GM12878 (cell line): Measurements from ENCODE around the gene PDCD1LG2. TPM values are rescaled to one million over a fixed set of nuclear protein-coding genes. Genes with fewer than 3 reads are reported as not detected.

ENCODE experiments used
- ATAC-seq: fragments of 200-7000 bp; cut with Tn5 transposase; 3 replicates; pipeline ENCODE4 v1.9.1; 2020; ENCODE audit warnings: mild to moderate bottlenecking, moderate library complexity
- BruUV-seq: library from RNA; stranded (reverse); fragments of 400-500 nt; replicated peaks from 2 replicates; lab custom pipeline; 2021; lab: Mats Ljungman, UMichigan
- CTCF ChIA-PET: fragments of 300-600 bp; sonication (Branson Sonifier 250); formaldehyde crosslinking; extraction: SDS; loops from one replicate; lab custom pipeline; 2021; ENCODE audit warnings: inconsistent platforms; lab: Yijun Ruan, JAX
- POLR2A ChIA-PET: fragments of 350-600 bp; formaldehyde crosslinking; extraction: SDS; loops from one replicate; lab custom pipeline; 2021; ENCODE audit warnings: inconsistent platforms; lab: Charles Lee
- RAD21 ChIA-PET: fragments of 300-600 bp; sonication (Branson Sonifier 250); formaldehyde crosslinking; loops from one replicate; lab custom pipeline; 2023; ENCODE audit warnings: antibody characterized with exemption; ENCODE audit not compliant: unreplicated experiment; lab: Charles Lee
- SMC1A ChIA-PET: fragments of 300-600 bp; sonication (Branson Sonifier 250); formaldehyde crosslinking; loops from one replicate; lab custom pipeline; 2023; ENCODE audit not compliant: unreplicated experiment, uncharacterized antibody; lab: Charles Lee
- DNase-seq: peaks from one replicate; pipeline ENCODE4 v3.0.0-alpha.2; 2011; ENCODE audit warnings: low read depth, low spot score
- FAIRE-seq: peaks from 3 replicates; lab custom pipeline; 2011; peaks lifted over from hg19 to GRCh38; lab: Jason Lieb, UNC
- H2AFZ ChIP-seq: 2 replicates; pipeline ENCODE4 v1.6.0; 2011; ENCODE audit warnings: low read depth, low read length, control low read depth; ENCODE audit not compliant: control insufficient read depth
- H3K27ac ChIP-seq: 2 replicates; pipeline ENCODE4 v1.5.1; 2011; ENCODE audit warnings: control low read depth; ENCODE audit not compliant: control insufficient read depth, insufficient read depth
- H3K27me3 ChIP-seq, 2 experiments: replicated peaks in 1 of 2; 2 replicates each; pipeline versions ENCODE4 v1.6.0 to v1.6.1; 2011; ENCODE audit warnings: low read length in 1 of 2; ENCODE audit not compliant: control insufficient read depth in 2 of 2, insufficient read depth in 2 of 2
- H3K36me3 ChIP-seq, 2 experiments: 2 replicates each; pipeline ENCODE4 v1.5.1; 2011; ENCODE audit warnings: low read length in 1 of 2; ENCODE audit not compliant: control insufficient read depth in 2 of 2, insufficient read depth in 2 of 2
- H3K4me1 ChIP-seq: 2 replicates; pipeline ENCODE4 v1.6.1; 2011; ENCODE audit warnings: mild to moderate bottlenecking, low read length, moderate library complexity, mixed read lengths; ENCODE audit not compliant: control insufficient read depth, insufficient read depth
- H3K4me2 ChIP-seq: 2 replicates; pipeline ENCODE4 v1.6.0; 2011; ENCODE audit warnings: control low read depth; ENCODE audit not compliant: control insufficient read depth, insufficient read depth
- H3K4me3 ChIP-seq: fragments of 200-600 bp; sonication (generic); 2 replicates; pipeline ENCODE4 v1.5.1; 2016
- H3K79me2 ChIP-seq: 2 replicates; pipeline ENCODE4 v1.6.0; 2011; ENCODE audit warnings: low read length; ENCODE audit not compliant: control insufficient read depth, insufficient read depth
- H3K9ac ChIP-seq: 2 replicates; pipeline ENCODE4 v1.8.0; 2011; ENCODE audit warnings: low read length, control low read depth, mixed read lengths; ENCODE audit not compliant: control insufficient read depth, insufficient read depth
- H3K9me3 ChIP-seq: replicated peaks from 3 replicates; pipeline ENCODE4 v1.5.1; 2011; ENCODE audit warnings: mild to moderate bottlenecking, low read length; ENCODE audit not compliant: control insufficient read depth, insufficient read depth
- H4K20me1 ChIP-seq: 2 replicates; pipeline ENCODE4 v1.6.0; 2011; ENCODE audit not compliant: control insufficient read depth, insufficient read depth
- BHLHE40 ChIP-seq, 2 experiments: fragments of 450-650 bp in 1 of 2; IDR thresholded peaks; 2 replicates each; pipeline ENCODE4 v1.6.1; 2011 to 2017; ENCODE audit warnings: low read depth in 2 of 2, borderline replicate concordance in 1 of 2, improper control_type of control experiment in 1 of 2, low read length in 1 of 2, mild to moderate bottlenecking in 1 of 2
- CHD2 ChIP-seq: IDR thresholded peaks from 2 replicates; pipeline ENCODE4 v1.6.1; 2011; ENCODE audit warnings: low read depth, low read length, improper control_type of control experiment, borderline replicate concordance
- CTCF ChIP-seq, 3 experiments: IDR thresholded peaks in 2 of 3; conservative IDR thresholded peaks in 1 of 3; 2 replicates each; pipeline ENCODE4 v1.5.1; 2011; ENCODE audit warnings: low read depth in 3 of 3, low read length in 3 of 3, mild to moderate bottlenecking in 3 of 3, control low read depth in 2 of 3, moderate library complexity in 2 of 3, inconsistent platforms in 1 of 3, mixed read lengths in 1 of 3; ENCODE audit not compliant: control insufficient read depth in 2 of 3, insufficient read depth in 1 of 3; ENCODE audit errors: extremely low read depth in 1 of 3
- DPF2 ChIP-seq: fragments of 450-650 bp; IDR thresholded peaks from 2 replicates; pipeline ENCODE4 v1.6.1; 2017; ENCODE audit warnings: mild to moderate bottlenecking
- EZH2 ChIP-seq: IDR thresholded peaks from 2 replicates; pipeline ENCODE4 v1.6.1; 2012; ENCODE audit warnings: low read depth, mild to moderate bottlenecking, control low read depth, inconsistent platforms, low read length, borderline replicate concordance; ENCODE audit not compliant: control insufficient read depth
- HCFC1 ChIP-seq: fragments of 150-350 bp; IDR thresholded peaks from 2 replicates; pipeline ENCODE4 v1.6.1; 2014; ENCODE audit warnings: low read length
- HDAC2 ChIP-seq: fragments of 200-600 bp; sonication (generic); IDR thresholded peaks from 2 replicates; pipeline ENCODE4 v1.6.1; 2017
- HSF1 ChIP-seq: fragments of 150-350 bp; IDR thresholded peaks from 2 replicates; pipeline ENCODE4 v1.6.1; 2014; ENCODE audit warnings: mild to moderate bottlenecking, low read depth, low read length
- IKZF2 ChIP-seq, 2 experiments: fragments of 450-650 bp; IDR thresholded peaks; 2 replicates each; pipeline ENCODE4 v1.6.1; 2017; ENCODE audit warnings: mild to moderate bottlenecking in 2 of 2, moderate library complexity in 2 of 2
- IRF4 ChIP-seq: IDR thresholded peaks from 2 replicates; pipeline ENCODE4 v1.6.1; 2011; ENCODE audit warnings: low read depth, low read length
- MYC ChIP-seq: IDR thresholded peaks from 2 replicates; pipeline ENCODE4 v1.6.1; 2011; ENCODE audit warnings: mild to moderate bottlenecking, low read length, moderate library complexity, inconsistent platforms; ENCODE audit not compliant: insufficient read depth, insufficient replicate concordance, insufficient read length, severe bottlenecking
- SMAD1 ChIP-seq: fragments of 450-650 bp; IDR thresholded peaks from 2 replicates; pipeline ENCODE4 v1.6.1; 2018; ENCODE audit warnings: mild to moderate bottlenecking, low read depth; ENCODE audit not compliant: partially characterized antibody
- SP1 ChIP-seq: IDR thresholded peaks from one replicate; pipeline ENCODE4 v1.6.1; 2011; ENCODE audit warnings: low read depth, low read length
- SREBF2 ChIP-seq: IDR thresholded peaks from 2 replicates; pipeline ENCODE4 v1.6.1; 2012; ENCODE audit warnings: mild to moderate bottlenecking, low read length
- TAF1 ChIP-seq: IDR thresholded peaks from 2 replicates; pipeline ENCODE4 v1.6.1; 2011; ENCODE audit warnings: mild to moderate bottlenecking, low read depth, low read length, borderline replicate concordance
- WGBS: methylation state at CpG from one replicate; pipeline ENCODE4 v1.1.6; 2016; ENCODE audit warnings: low lambda C conversion rate; ENCODE audit not compliant: insufficient replicate concordance, insufficient coverage; ENCODE audit errors: missing lambda C conversion rate; 5-methylcytosine and 5-hydroxymethylcytosine counted together
- in situ Hi-C: fragments of 300-500 bp; cut with MboI; formaldehyde crosslinking; loops from 9 replicates; pipeline ENCODE4 v1.14.3; 2018; ENCODE audit warnings: mixed read lengths
- intact Hi-C: fragments of 100-400 bp; cut with micrococcal nuclease; formaldehyde crosslinking; loops from one replicate; pipeline ENCODE4 v1.14.2; 2022; ENCODE audit not compliant: unreplicated experiment
- polyA plus RNA-seq, 11 experiments: library from polyadenylated mRNA; depleted of rRNA in 4 of 11; unstranded in 6 of 11; stranded (reverse) in 5 of 11; fragments of >200 nt; fragmentation: Nextera tagmentation in 4 of 11; fragmentation: Illumina TruSeq in 1 of 11; extraction: Ambion mirVana in 4 of 11; extraction: Trizol in 1 of 11; gene quantifications; 1 replicate in 1 of 11; 2 replicates in 10 of 11; pipeline versions ENCODE4 v1.2.1 to v1.2.3, GENCODE V29; 2011 to 2016; ENCODE audit warnings: inconsistent platforms in 2 of 11, missing spikeins in 2 of 11, low read depth in 1 of 11
- total RNA-seq, 4 experiments: library from RNA; depleted of rRNA in 3 of 4; stranded (reverse); fragments of >200 nt in 3 of 4; fragmentation: Illumina TruSeq in 1 of 4; extraction: Trizol in 1 of 4; gene quantifications; 2 replicates each; pipeline versions ENCODE4 v1.2.1 to v1.2.3, GENCODE V29; 2013 to 2021
- TF ChIP-seq, protein P1 (sequence below): fragments of 450-650 bp; IDR thresholded peaks from 2 replicates; pipeline ENCODE4 v1.6.1; 2017; ENCODE audit warnings: low read depth, mild to moderate bottlenecking, moderate library complexity

The PDCD1LG2 gene
- total and polyA plus RNA-seq, 10 of the 15 experiments (the other 5 are each of a cell fraction or from before 2014, with no cell fraction given) = 1.5 to 37.3 (median 3.0) TPM

DNA sequence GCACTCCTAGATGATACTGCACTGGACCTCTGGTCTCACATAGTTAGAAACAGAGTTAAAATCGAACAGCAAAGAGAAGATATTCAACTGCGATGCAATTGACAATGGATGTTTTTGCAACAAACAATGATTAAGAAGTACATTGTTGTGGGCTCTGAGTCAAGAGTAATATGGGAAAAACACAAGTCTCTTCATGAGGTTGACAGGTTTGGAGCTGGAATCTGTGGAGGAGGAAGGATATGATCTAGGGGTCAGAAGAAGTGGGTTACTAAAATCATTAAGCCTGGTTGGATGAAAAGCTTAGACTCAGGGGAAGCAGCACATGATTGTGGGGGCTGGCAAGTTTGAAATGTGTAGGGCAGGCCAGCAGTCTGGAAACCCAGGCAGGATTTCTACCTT lies 53.1 kb downstream of the PDCD1LG2 start:
- 98% methylated on average over 2 of the region's 2 CpGs for WGBS
- in situ Hi-C loops (no loop called here), intact Hi-C loops (no loop called here)
- CTCF ChIA-PET = interaction anchor here (0.9 to 3.4 kb wide), 10 partner anchors 9 to 113 kb away, joined by 3 to 16 read pairs (median 5); partner anchors contain the start of gene CD274
- RAD21 ChIA-PET = interaction anchor here (0.7 to 18.6 kb wide), 11 partner anchors 15 to 124 kb away, joined by 3 to 164 read pairs (median 4); partner anchors contain the start of gene CD274
- Histone ChIP-seq H3K4me2 (peak overlapping the region; percentile 31; the same call in 1 of the 2 replicates), H4K20me1 (no peaks in the 10 kb centered on the region), H3K27me3 (no peaks in the 10 kb centered on the region), H3K79me2 (no peaks in the 10 kb centered on the region), H3K36me3 (peaks cover 0 to 7% of the 10 kb centered on the region in 2 experiments; a peak in 2 of 4 replicates), H3K9me3 (peaks cover 2% of the 10 kb centered on the region; the same call in 2 of the 3 replicates), H2AFZ (no peak overlapping the region), H3K9ac (no peak overlapping the region; the same call in 1 of the 2 replicates), H3K4me3 (no peak overlapping the region), H3K4me1 (peaks cover 32% of the 10 kb centered on the region), H3K27ac (peak overlapping the region; percentile 56)
- BruUV-seq = no TSS peak
- ATAC-seq = no peak
- no peak for DNase-seq
- SMC1A ChIA-PET = interaction anchor here (0.7 to 25.5 kb wide), 18 partner anchors 9 to 114 kb away, joined by 3 to 389 read pairs (median 5); partner anchors contain the start of gene CD274
- POLR2A ChIA-PET = interaction anchor here (0.9 to 3.6 kb wide), 12 partner anchors 9 to 109 kb away, joined by 3 to 12 read pairs (median 4); no protein-coding TSS in a partner anchor
- TF ChIP-seq CTCF (IDR thresholded peaks at IDR 0.05 in 2 of 3, conservative IDR thresholded peaks at IDR 0.05 in 1 of 3; ENCODE audit: control insufficient read depth in 2 of 3, extremely low read depth in 1 of 3, insufficient read depth in 1 of 3, low read depth in 3 of 3, low read length in 3 of 3) (no peak), HCFC1 (no peak), DPF2 (no peak), SREBF2 (no peak), MYC (no peak), SP1 (no peak), SMAD1 (no peak), HDAC2 (no peak), BHLHE40 (IDR thresholded peaks at IDR 0.05; ENCODE audit: borderline replicate concordance in 1 of 2, low read depth in 2 of 2, low read length in 1 of 2) (no peak), HSF1 (no peak), EZH2 (no peak), IKZF2 (IDR thresholded peaks at IDR 0.05) (no peak), IRF4 (no peak), CHD2 (no peak), TAF1 (no peak)
- TF ChIP-seq, protein P1, sequence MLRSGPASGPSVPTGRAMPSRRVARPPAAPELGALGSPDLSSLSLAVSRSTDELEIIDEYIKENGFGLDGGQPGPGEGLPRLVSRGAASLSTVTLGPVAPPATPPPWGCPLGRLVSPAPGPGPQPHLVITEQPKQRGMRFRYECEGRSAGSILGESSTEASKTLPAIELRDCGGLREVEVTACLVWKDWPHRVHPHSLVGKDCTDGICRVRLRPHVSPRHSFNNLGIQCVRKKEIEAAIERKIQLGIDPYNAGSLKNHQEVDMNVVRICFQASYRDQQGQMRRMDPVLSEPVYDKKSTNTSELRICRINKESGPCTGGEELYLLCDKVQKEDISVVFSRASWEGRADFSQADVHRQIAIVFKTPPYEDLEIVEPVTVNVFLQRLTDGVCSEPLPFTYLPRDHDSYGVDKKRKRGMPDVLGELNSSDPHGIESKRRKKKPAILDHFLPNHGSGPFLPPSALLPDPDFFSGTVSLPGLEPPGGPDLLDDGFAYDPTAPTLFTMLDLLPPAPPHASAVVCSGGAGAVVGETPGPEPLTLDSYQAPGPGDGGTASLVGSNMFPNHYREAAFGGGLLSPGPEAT = no peak
- FAIRE-seq = no peak
